Right lobe of liver (tissue), 6 donors: ENCODE data around the gene EHD4. TPM values are rescaled to one million over a fixed set of nuclear protein-coding genes. Genes with fewer than 3 reads are reported as not detected.

Experiments used
- ATAC-seq, 4 donors: fragments of 200-7000 bp; cut with Tn5 transposase; one replicate each; pipeline ENCODE4 v1.9.1; 2020; ENCODE audit warnings: mild to moderate bottlenecking in 4 of 4, moderate library complexity in 4 of 4
- DNase-seq, 3 donors: peaks; one replicate each; pipeline ENCODE4 v3.0.0-alpha.2; 2020
- H3K27ac ChIP-seq, 3 donors: fragments of 200-600 bp; one replicate each; pipeline ENCODE4 v1.8.0; 2022
- H3K27me3 ChIP-seq, 2 donors: fragments of 200-600 bp; one replicate each; pipeline ENCODE4 v1.8.0; 2022
- H3K36me3 ChIP-seq, 4 donors: fragments of 200-600 bp; sonication (generic) in 1 of 4; one replicate each; pipeline versions ENCODE4 v1.5.1 to v1.8.0; 2017 to 2022; ENCODE audit warnings: control low read depth in 1 of 4
- H3K4me1 ChIP-seq, 4 donors: fragments of 200-600 bp; sonication (generic) in 1 of 4; one replicate each; pipeline versions ENCODE4 v1.5.1 to v1.8.0; 2017 to 2022; ENCODE audit warnings: control low read depth in 1 of 4
- H3K4me3 ChIP-seq, 3 donors: fragments of 200-600 bp; one replicate each; pipeline ENCODE4 v1.8.0; 2022
- H3K9me3 ChIP-seq, 4 donors: fragments of 200-600 bp; sonication (generic) in 1 of 4; one replicate each; pipeline versions ENCODE4 v1.5.1 to v1.8.0; 2017 to 2022; ENCODE audit warnings: control low read depth in 1 of 4
- CTCF ChIP-seq, 4 donors: fragments of 200-600 bp in 3 of 4; fragments of 450-650 bp in 1 of 4; IDR thresholded peaks; one replicate each; pipeline versions ENCODE4 v1.5.1 to v1.8.0; 2016 to 2022; ENCODE audit warnings: antibody characterized with exemption in 4 of 4, mild to moderate bottlenecking in 2 of 4
- POLR2A ChIP-seq: fragments of 450-650 bp; IDR thresholded peaks from one replicate; pipeline ENCODE4 v1.6.1; 2017; ENCODE audit warnings: antibody characterized with exemption, mild to moderate bottlenecking
- WGBS: methylation state at CpG from one replicate; pipeline ENCODE4 v1.1.6; 2018; ENCODE audit warnings: low coverage, low lambda C conversion rate; ENCODE audit not compliant: insufficient coverage; ENCODE audit errors: missing lambda C conversion rate; 5-methylcytosine and 5-hydroxymethylcytosine counted together
- intact Hi-C, 2 donors: fragments of 100-400 bp; cut with DNase I; formaldehyde crosslinking; loops; one replicate each; pipeline versions ENCODE4 v1.11.2 to v1.14.1; 2022
- total RNA-seq, 6 experiments: library from RNA; depleted of rRNA in 2 of 6; stranded (reverse); fragments of >200 nt in 2 of 6; fragmentation: NEBNext Ultra II Directional in 3 of 6; extraction: Animal tissue kit (Norgen Biotek cat#: 25700) in 3 of 6; gene quantifications; one replicate each; pipeline versions ENCODE4 v1.1.0 to v1.2.4, GENCODE V29; 2016 to 2023
- donor health status: DM: no; HTN: yes; CAD: no.
- donor health status: DM: no; HTN: no; CAD: no.
- donor health status: DM: no; HTN: no; CAD: no.
- donor health status: DM: no; HTN: yes; CAD: no.
- donor health status: DM: no; HTN: yes; CAD: no.

The EHD4 gene
- total RNA-seq, 6 experiments from 2014 or later: 4.7 to 21.5 (median 11.1) TPM

GRCh38 chr15:41857316-41857715 lies 115.0 kb downstream of the EHD4 start:
- DNase-seq: no peak
- Histone ChIP-seq H3K27me3 (no peaks in the 10 kb centered on the region), H3K36me3 (no peaks in the 10 kb centered on the region), H3K4me3 (no peak overlapping the region), H3K9me3 (no peaks in the 10 kb centered on the region), H3K27ac (no peak overlapping the region), H3K4me1 (no peaks in the 10 kb centered on the region)
- intact Hi-C loops: no loop called here
- WGBS: 20% methylated on average over 1 of the region's 9 CpGs
- TF ChIP-seq CTCF (IDR thresholded peaks at IDR 0.05): no peak
- no peak for TF ChIP-seq POLR2A
- no peak for ATAC-seq

- ATAC-seq: no peak
- Histone ChIP-seq H3K4me3 (no peak overlapping the region), H3K27me3 (no peaks in the 10 kb centered on the region), H3K4me1 (no peaks in the 10 kb centered on the region), H3K9me3 (no peaks in the 10 kb centered on the region), H3K27ac (no peak overlapping the region), H3K36me3 (no peaks in the 10 kb centered on the region)
- 60% methylated on average over 1 of the region's 12 CpGs for WGBS
- no peak for DNase-seq
- intact Hi-C loops: no loop called here
- no peak for TF ChIP-seq CTCF (IDR thresholded peaks at IDR 0.05)
- TF ChIP-seq POLR2A: no peak
Measured at GRCh38 chr15:41856716-41857115, 115.6 kb downstream of the EHD4 start.

- DNase-seq (no peak), ATAC-seq (no peak)
- Histone ChIP-seq H3K4me1 (no peaks in the 10 kb centered on the region), H3K9me3 (no peaks in the 10 kb centered on the region), H3K27me3 (no peaks in the 10 kb centered on the region), H3K36me3 (no peaks in the 10 kb centered on the region), H3K4me3 (no peak overlapping the region), H3K27ac (no peak overlapping the region)
- WGBS: no CpG with 5 or more reads among the region's 17 CpGs
- TF ChIP-seq CTCF (IDR thresholded peaks at IDR 0.05) (no peak), POLR2A (no peak)
- intact Hi-C loops: no loop called here
Measured at GRCh38 chr15:41856262-41856661, 116.1 kb downstream of the EHD4 start.

- 60% methylated on average over 3 of the region's 30 CpGs for WGBS
- H3K36me3 ChIP-seq: no peaks in the 10 kb centered on the region
- no peaks in the 10 kb centered on the region for H3K9me3 ChIP-seq
- H3K4me1 ChIP-seq: no peaks in the 10 kb centered on the region
- ATAC-seq (no peak), DNase-seq (no peak)
- H3K27ac ChIP-seq: no peak overlapping the region
- no peak overlapping the region for H3K4me3 ChIP-seq
- TF ChIP-seq CTCF (IDR thresholded peaks at IDR 0.05) (no peak), POLR2A (no peak)
- intact Hi-C loops: no loop called here
- no peaks in the 10 kb centered on the region for H3K27me3 ChIP-seq
Measured at GRCh38 chr15:41855261-41855961, 116.9 kb downstream of the EHD4 start.
